ENCODE measurements around the gene UBQLN1. TPM values are rescaled to one million over a fixed set of nuclear protein-coding genes. Genes with fewer than 3 reads are reported as not detected.

The UBQLN1 gene
- total RNA-seq, 4 donors from 2014 or later = 100 to 123 (median 110) TPM

DNA sequence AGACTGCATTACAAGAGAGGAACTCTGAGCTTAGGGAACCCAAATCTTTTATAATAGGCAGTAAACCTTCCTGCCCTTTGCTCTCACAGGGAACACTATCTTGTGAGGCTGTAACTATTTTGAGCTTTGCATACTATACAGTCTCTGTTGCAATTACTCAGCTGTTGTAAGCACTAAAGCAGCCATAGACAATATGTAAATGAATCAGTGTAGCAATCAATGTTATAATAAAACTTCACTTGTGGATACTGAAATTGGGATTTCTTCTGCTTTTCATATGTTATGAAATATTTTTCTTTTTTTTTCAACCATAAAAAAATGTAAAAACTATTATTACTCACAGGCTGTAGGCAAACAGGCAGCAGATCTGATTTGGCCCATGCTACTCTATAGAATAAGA is 16.7 kb upstream of the UBQLN1 start:
- no peak overlapping the region for H3K4me3 ChIP-seq
- H3K9me3 ChIP-seq = no peaks in the 10 kb centered on the region
- no peak for DNase-seq (ENCODE audit: low spot score in 2 of 2)
- H3K36me3 ChIP-seq = peaks cover 0 to 7% (median 0%) of the 10 kb centered on the region in 3 donors
- H3K27ac ChIP-seq = no peak overlapping the region
- H3K4me1 ChIP-seq = no peaks in the 10 kb centered on the region
- H3K27me3 ChIP-seq = no peaks in the 10 kb centered on the region
- TF ChIP-seq, protein P1, sequence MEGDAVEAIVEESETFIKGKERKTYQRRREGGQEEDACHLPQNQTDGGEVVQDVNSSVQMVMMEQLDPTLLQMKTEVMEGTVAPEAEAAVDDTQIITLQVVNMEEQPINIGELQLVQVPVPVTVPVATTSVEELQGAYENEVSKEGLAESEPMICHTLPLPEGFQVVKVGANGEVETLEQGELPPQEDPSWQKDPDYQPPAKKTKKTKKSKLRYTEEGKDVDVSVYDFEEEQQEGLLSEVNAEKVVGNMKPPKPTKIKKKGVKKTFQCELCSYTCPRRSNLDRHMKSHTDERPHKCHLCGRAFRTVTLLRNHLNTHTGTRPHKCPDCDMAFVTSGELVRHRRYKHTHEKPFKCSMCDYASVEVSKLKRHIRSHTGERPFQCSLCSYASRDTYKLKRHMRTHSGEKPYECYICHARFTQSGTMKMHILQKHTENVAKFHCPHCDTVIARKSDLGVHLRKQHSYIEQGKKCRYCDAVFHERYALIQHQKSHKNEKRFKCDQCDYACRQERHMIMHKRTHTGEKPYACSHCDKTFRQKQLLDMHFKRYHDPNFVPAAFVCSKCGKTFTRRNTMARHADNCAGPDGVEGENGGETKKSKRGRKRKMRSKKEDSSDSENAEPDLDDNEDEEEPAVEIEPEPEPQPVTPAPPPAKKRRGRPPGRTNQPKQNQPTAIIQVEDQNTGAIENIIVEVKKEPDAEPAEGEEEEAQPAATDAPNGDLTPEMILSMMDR (IDR thresholded peaks at IDR 0.05) = no peak
- TF ChIP-seq EP300 (IDR thresholded peaks at IDR 0.05) (no peak), POLR2A (IDR thresholded peaks at IDR 0.05) (no peak)

DNA sequence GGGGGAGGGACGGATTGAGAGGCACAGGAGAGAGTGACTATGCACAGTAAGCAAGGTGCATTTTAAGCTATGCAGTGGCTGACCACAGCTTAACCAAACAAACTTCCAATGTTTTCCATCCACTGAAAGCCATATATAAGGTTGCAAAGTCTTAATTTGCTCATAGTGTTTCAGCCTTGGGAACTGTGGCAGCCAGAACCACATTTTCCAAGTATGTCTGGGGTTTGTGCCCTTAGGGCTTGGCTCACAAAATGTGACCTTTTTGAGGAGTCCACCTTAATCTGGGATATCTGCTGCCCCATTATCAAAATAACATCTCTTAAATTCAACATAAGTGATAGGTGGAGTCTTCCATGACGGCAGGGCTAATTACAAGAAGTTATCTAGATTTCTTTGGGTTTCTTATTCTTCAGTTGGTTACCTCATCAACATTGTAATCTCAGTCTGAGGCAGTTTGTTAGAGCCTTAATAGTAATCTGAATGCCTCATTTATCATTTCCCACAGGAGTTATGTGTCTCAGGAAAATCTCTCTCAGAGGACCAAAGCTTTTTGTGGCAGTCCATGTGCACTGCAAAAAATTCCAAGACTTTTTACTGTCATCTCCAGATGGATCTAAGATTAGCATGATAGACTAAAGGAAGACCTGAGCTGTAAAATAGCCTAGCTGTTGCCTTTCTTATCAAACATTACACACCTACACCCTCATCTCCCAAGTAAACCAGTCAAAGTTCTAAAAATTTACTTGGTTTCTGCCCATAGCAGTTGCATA is 15.2 kb upstream of the UBQLN1 start:
- no peak for DNase-seq (ENCODE audit: low spot score in 2 of 2)
- H3K9me3 ChIP-seq = no peaks in the 10 kb centered on the region
- TF ChIP-seq POLR2A (IDR thresholded peaks at IDR 0.05) = no peak
- TF ChIP-seq EP300 (IDR thresholded peaks at IDR 0.05) = no peak
- TF ChIP-seq, protein P1 (IDR thresholded peaks at IDR 0.05) = no peak
- H3K27ac ChIP-seq = no peak overlapping the region
- H3K4me1 ChIP-seq = no peaks in the 10 kb centered on the region
- H3K4me3 ChIP-seq = no peak overlapping the region
- 70 to 83% methylated on average over 2 of the region's 2 CpGs for WGBS, 2 donors
- peaks cover 0 to 7% (median 0%) of the 10 kb centered on the region in 3 donors for H3K36me3 ChIP-seq
- H3K27me3 ChIP-seq = no peaks in the 10 kb centered on the region

GRCh38 chr9:83721509-83721908 is 13.8 kb upstream of the UBQLN1 start:
- TF ChIP-seq POLR2A (IDR thresholded peaks at IDR 0.05) = no peak
- no peak for TF ChIP-seq EP300 (IDR thresholded peaks at IDR 0.05)
- TF ChIP-seq, protein P1 (IDR thresholded peaks at IDR 0.05) = no peak
- no peak for DNase-seq (ENCODE audit: low spot score in 2 of 2)
- Histone ChIP-seq H3K4me1 (no peaks in the 10 kb centered on the region), H3K27ac (no peak overlapping the region), H3K27me3 (no peaks in the 10 kb centered on the region), H3K4me3 (no peak overlapping the region), H3K9me3 (no peaks in the 10 kb centered on the region), H3K36me3 (peaks cover 0 to 7% (median 0%) of the 10 kb centered on the region in 3 donors)

DNA sequence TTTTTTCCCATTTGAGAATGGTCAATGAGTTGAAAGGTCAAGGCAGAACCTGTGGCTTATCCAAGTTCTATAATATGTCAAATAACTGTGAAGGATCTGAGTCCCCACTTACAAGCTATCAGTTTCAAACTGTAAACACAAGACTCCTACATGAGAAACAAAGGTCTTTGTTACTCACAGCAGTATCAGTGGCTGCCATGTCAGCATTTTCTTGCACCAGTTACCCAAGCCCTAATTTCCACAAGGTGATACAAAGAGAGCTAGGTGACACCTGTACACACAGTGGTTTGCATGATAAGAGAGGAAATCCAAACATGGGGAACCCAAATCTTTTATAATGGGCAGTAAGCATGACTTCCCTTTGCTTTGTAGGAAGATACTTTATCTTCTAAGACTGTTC is 8.0 kb upstream of the UBQLN1 start:
- H3K36me3 ChIP-seq = peaks cover 0 to 9% (median 0%) of the 10 kb centered on the region in 3 donors
- H3K27ac ChIP-seq = no peak overlapping the region
- DNase-seq (ENCODE audit: low spot score in 2 of 2) = no peak
- no peaks in the 10 kb centered on the region for H3K4me1 ChIP-seq
- H3K4me3 ChIP-seq = no peak overlapping the region
- TF ChIP-seq, protein P1 (IDR thresholded peaks at IDR 0.05) = no peak
- TF ChIP-seq POLR2A (IDR thresholded peaks at IDR 0.05) = no peak
- TF ChIP-seq EP300 (IDR thresholded peaks at IDR 0.05) = no peak
- no peaks in the 10 kb centered on the region for H3K9me3 ChIP-seq
- H3K27me3 ChIP-seq = no peaks in the 10 kb centered on the region

DNA sequence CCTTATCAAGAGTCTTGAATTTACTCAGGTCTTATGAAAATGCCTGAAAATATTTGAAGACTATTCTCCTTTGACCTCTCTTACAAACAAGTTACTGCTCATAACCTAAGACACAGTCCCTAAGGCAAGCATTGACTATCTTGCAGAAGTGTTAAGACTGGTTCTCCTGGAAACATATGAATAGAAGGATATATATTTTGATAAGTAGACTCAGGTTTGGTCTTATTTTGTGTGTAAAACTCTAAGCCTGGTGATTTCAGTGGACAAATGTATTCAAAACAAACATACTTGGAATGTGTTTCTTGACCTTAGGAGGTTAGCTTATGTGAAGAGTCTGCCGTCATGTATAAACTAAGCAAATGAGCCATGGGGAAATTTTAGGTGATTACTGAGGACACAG is 7.5 kb upstream of the UBQLN1 start:
- WGBS, 2 donors = 71 to 81% methylated on average over 1 of the region's 1 CpG
- H3K36me3 ChIP-seq = peaks cover 0 to 9% (median 0%) of the 10 kb centered on the region in 3 donors
- TF ChIP-seq EP300 (IDR thresholded peaks at IDR 0.05) (no peak), POLR2A (IDR thresholded peaks at IDR 0.05) (no peak)
- TF ChIP-seq, protein P1 (IDR thresholded peaks at IDR 0.05) = no peak

More for the DNA sequence above, 7.5 kb upstream of the UBQLN1 start:
- Histone ChIP-seq H3K9me3 (no peaks in the 10 kb centered on the region), H3K27me3 (no peaks in the 10 kb centered on the region), H3K4me3 (no peak overlapping the region), H3K27ac (no peak overlapping the region), H3K4me1 (no peaks in the 10 kb centered on the region)
- no peak for DNase-seq (ENCODE audit: low spot score in 2 of 2)

Data from tibial nerve (tissue), 4 donors.